Left ventricle myocardium inferior (tissue), 1 donor: Measurements from ENCODE around the gene IFT25. TPM values are rescaled to one million over a fixed set of nuclear protein-coding genes. Genes with fewer than 3 reads are reported as not detected.

Experiments used
- DNase-seq: peaks from one replicate; pipeline ENCODE4 v3.0.0-alpha.2; 2020
- H3K27ac ChIP-seq: fragments of 200-600 bp; replicated peaks from 2 replicates; pipeline ENCODE4 v1.8.0; 2021
- H3K27me3 ChIP-seq: fragments of 200-600 bp; 2 replicates; pipeline ENCODE4 v1.8.0; 2021; ENCODE audit warnings: low read depth
- H3K36me3 ChIP-seq: fragments of 200-600 bp; 2 replicates; pipeline ENCODE4 v1.8.0; 2021
- H3K4me1 ChIP-seq: fragments of 200-600 bp; 2 replicates; pipeline ENCODE4 v1.8.0; 2021
- H3K4me3 ChIP-seq: fragments of 200-600 bp; 2 replicates; pipeline ENCODE4 v1.8.0; 2021; ENCODE audit warnings: mild to moderate bottlenecking, moderate library complexity
- H3K9me3 ChIP-seq: fragments of 200-600 bp; replicated peaks from 2 replicates; pipeline ENCODE4 v1.8.0; 2021
- intact Hi-C: fragments of 100-400 bp; cut with micrococcal nuclease; formaldehyde crosslinking; loops from one replicate; pipeline ENCODE4 v1.11.0; 2022
- total RNA-seq: library from RNA; stranded (reverse); fragmentation: NEBNext Ultra II Directional; extraction: Animal tissue kit (Norgen Biotek cat#: 25700); gene quantifications from one replicate; pipeline ENCODE4 v1.2.1, GENCODE V29; 2021
- TF ChIP-seq, protein P1 (sequence below): fragments of 200-600 bp; IDR thresholded peaks from 2 replicates; pipeline ENCODE4 v1.8.0; 2021; ENCODE audit warnings: antibody characterized with exemption, mild to moderate bottlenecking, borderline replicate concordance
- donor health status: DM: no; HTN: yes; CAD: no; lungs with severe emphysema.

IFT25 gene
- total RNA-seq, 1 donor from 2014 or later: 13.2 TPM

DNA sequence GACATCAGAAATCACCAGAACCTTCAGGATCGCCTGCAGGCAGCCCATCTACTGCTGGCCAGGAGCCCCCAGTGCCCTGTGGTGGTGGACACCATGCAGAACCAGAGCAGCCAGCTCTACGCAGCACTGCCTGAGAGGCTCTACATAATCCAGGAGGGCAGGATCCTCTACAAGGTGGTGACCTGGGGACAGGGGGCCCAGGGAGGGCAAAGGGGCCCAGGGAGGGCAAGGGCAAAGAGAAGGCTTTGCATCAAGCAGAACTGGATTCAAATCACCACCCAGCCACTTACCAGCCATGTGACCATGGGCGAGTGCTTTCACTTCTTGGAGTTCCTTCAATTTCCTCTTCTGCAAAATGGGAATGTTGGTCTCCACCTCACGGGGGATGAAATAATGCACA is 39.4 kb downstream of the IFT25 start:
- TF ChIP-seq, protein P1, sequence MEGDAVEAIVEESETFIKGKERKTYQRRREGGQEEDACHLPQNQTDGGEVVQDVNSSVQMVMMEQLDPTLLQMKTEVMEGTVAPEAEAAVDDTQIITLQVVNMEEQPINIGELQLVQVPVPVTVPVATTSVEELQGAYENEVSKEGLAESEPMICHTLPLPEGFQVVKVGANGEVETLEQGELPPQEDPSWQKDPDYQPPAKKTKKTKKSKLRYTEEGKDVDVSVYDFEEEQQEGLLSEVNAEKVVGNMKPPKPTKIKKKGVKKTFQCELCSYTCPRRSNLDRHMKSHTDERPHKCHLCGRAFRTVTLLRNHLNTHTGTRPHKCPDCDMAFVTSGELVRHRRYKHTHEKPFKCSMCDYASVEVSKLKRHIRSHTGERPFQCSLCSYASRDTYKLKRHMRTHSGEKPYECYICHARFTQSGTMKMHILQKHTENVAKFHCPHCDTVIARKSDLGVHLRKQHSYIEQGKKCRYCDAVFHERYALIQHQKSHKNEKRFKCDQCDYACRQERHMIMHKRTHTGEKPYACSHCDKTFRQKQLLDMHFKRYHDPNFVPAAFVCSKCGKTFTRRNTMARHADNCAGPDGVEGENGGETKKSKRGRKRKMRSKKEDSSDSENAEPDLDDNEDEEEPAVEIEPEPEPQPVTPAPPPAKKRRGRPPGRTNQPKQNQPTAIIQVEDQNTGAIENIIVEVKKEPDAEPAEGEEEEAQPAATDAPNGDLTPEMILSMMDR: no peak
- no peaks in the 10 kb centered on the region for H3K36me3 ChIP-seq
- no peak for DNase-seq
- H3K4me3 ChIP-seq: no peak overlapping the region
- H3K27me3 ChIP-seq: no peaks in the 10 kb centered on the region
- H3K9me3 ChIP-seq: no peaks in the 10 kb centered on the region
- H3K27ac ChIP-seq: no peak overlapping the region
- intact Hi-C loops: no loop called here
- no peaks in the 10 kb centered on the region for H3K4me1 ChIP-seq

DNA sequence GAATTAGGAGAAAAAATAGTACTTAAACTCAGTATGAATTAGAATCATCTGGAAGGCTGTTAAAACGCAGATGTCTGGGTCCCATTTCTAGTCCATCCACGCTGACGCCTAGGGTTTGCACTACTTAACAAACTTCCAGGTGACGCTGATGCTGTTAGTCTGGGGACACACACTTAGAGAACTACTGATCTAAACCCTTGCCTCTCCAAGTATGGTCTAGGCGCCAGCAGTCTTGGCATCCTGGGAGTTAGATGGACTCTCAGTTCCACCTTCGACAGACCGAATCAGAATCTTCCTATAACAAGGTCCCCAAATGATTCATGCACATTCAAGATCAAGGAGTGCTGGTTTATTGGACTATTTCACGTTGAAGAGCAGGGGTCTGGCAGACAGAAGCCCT is 40.0 kb downstream of the IFT25 start:
- Histone ChIP-seq H3K4me1 (no peaks in the 10 kb centered on the region), H3K27ac (no peak overlapping the region), H3K36me3 (no peaks in the 10 kb centered on the region), H3K9me3 (no peaks in the 10 kb centered on the region), H3K4me3 (no peak overlapping the region), H3K27me3 (no peaks in the 10 kb centered on the region)
- DNase-seq: no peak
- intact Hi-C loops: no loop called here
- TF ChIP-seq, protein P1: no peak

DNA sequence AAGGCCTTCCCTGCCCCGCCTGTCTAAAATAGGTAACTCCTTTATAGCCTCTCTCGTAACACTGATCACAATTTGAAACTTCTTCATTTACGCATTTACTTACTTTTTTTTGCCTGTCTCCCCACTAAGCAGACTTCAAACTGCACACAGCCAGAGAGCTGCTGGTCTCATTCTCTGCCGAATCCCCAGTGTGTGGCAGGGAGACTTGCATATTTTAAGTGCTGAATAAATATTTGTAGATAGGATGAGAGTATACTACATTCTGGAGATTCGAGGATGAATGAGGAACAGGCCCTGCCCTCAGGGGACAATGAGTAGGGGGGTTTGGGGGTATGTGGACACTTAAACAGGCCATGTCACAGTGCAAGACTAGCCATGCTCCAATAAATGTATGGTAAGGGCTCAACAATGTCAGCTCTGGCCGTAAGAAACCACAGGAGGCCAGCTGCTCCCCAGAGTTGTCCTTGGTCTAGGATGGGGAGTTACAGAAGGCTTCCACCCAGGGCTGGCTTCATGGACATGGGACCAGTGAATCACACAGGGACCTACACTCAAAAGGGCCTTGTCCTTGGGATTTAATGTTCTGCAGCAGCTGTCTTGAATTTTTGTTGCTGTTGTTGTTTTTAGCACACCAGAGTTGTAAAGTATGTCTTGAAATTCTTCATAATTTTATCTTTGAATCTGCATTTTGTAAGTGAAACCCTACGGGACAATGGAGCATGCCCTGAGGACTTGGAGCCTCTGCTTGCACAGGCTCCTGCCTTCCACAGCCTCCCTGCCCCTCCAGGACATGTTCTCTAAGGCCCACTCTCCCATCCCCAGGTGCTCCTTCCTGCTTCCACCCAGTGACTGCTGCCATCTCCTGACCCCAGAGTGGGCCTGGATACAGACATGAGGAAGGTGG is 43.0 kb downstream of the IFT25 start:
- DNase-seq: no peak
- intact Hi-C loops: no loop called here
- H3K4me3 ChIP-seq: no peak overlapping the region
- no peaks in the 10 kb centered on the region for H3K27me3 ChIP-seq
- no peak overlapping the region for H3K27ac ChIP-seq
- H3K9me3 ChIP-seq: no peaks in the 10 kb centered on the region
- H3K4me1 ChIP-seq: peaks cover 10% of the 10 kb centered on the region
- H3K36me3 ChIP-seq: no peaks in the 10 kb centered on the region
- TF ChIP-seq, protein P1: no peak

DNA sequence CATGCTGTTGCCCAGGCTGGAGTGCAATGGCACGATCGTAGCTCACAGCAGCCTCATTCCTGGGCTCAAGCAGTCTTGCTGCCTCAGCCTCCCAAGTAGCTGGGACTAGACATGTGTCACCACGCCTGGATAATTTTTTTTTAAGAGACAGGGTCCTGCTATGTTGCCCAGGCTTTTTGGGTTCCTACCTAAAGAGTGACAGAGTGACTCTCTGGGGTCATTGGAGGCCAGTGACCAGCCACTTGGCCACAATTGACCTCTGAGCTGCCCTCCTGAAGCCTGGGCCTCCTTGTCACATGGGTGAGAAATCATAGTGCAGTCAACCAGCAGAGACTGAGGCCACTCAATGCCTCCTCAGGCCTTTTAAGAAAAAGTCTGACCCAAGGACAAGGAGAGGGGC is 45.8 kb downstream of the IFT25 start:
- no peak for DNase-seq
- H3K27me3 ChIP-seq: peaks cover 3% of the 10 kb centered on the region
- H3K4me1 ChIP-seq: peaks cover 10% of the 10 kb centered on the region
- no peaks in the 10 kb centered on the region for H3K9me3 ChIP-seq
- intact Hi-C loops: no loop called here
- no peak overlapping the region for H3K4me3 ChIP-seq
- H3K36me3 ChIP-seq: no peaks in the 10 kb centered on the region
- TF ChIP-seq, protein P1: no peak
- no peak overlapping the region for H3K27ac ChIP-seq

DNA sequence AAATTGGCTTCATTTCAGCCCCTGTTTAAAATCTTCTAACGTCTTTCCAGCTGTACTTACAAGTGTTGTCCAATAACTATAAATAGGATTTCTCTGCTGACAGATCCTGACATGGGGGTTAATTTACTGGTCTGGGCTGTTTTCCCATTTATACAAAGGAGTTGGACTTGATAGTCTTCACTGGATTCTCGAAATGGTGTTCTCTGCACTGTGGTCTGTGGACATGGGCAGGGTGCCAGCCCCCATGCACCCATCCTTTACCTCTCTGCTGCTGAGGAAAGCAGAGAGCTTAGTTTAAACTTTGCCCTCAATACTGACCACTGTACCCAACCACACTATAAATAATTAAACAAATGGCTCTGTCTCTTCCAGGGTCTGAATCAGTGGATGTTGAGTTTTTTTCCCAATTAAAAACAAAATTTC is 46.3 kb downstream of the IFT25 start:
- no peak overlapping the region for H3K4me3 ChIP-seq
- no peak overlapping the region for H3K27ac ChIP-seq
- intact Hi-C loops: no loop called here

More for the DNA sequence above, 46.3 kb downstream of the IFT25 start:
- TF ChIP-seq, protein P1: no peak
- H3K9me3 ChIP-seq: no peaks in the 10 kb centered on the region
- H3K27me3 ChIP-seq: peaks cover 3% of the 10 kb centered on the region
- H3K36me3 ChIP-seq: no peaks in the 10 kb centered on the region
- peak; percentile 25 for DNase-seq
- H3K4me1 ChIP-seq: peaks cover 10% of the 10 kb centered on the region
